NCI-H82 (cell line): ENCODE data around the gene ASH1L.
A peak's percentile ranks its signal among the peaks of the same experiment; 100 is the strongest.
"Not testable (repeated sequence)": the region's sequence is repeated elsewhere in the genome, so short reads cannot be mapped to it uniquely, and the experiment has no call there.

Source experiments
- DNase-seq: peaks from one replicate; lab custom pipeline; 2025; lab: John Stamatoyannopoulos, UW

Gene ASH1L

GRCh38 chr1:155493595-155493994 lies 69.0 kb downstream of the ASH1L start:
- not testable (repeated sequence) for DNase-seq

GRCh38 chr1:155488419-155488818 lies 74.2 kb downstream of the ASH1L start:
- not testable (repeated sequence) for DNase-seq

GRCh38 chr1:155487541-155487940 lies 75.1 kb downstream of the ASH1L start:
- no peak for DNase-seq

GRCh38 chr1:155486952-155487351 lies 75.7 kb downstream of the ASH1L start:
- not testable (repeated sequence) for DNase-seq

- no peak for DNase-seq
Measured at GRCh38 chr1:155485945-155486344, 76.7 kb downstream of the ASH1L start.

- peak; percentile 24 for DNase-seq
Measured at GRCh38 chr1:155485222-155485621, 77.4 kb downstream of the ASH1L start.

- DNase-seq, result no peak
Measured at GRCh38 chr1:155481741-155482241, 80.8 kb downstream of the ASH1L start.

- no peak for DNase-seq
Measured at GRCh38 chr1:155479205-155479604, 83.4 kb downstream of the ASH1L start.

GRCh38 chr1:155478270-155478852 lies 84.2 kb downstream of the ASH1L start:
- DNase-seq, result no peak

GRCh38 chr1:155474146-155474545 lies 88.5 kb downstream of the ASH1L start:
- DNase-seq, result peak; percentile 60

- no peak for DNase-seq
Measured at GRCh38 chr1:155473151-155473821, 89.3 kb downstream of the ASH1L start.

GRCh38 chr1:155472491-155473083 lies 90.0 kb downstream of the ASH1L start:
- DNase-seq, result no peak

- no peak for DNase-seq
Measured at GRCh38 chr1:155471891-155472290, 90.7 kb downstream of the ASH1L start.

GRCh38 chr1:155471026-155471425 lies 91.6 kb downstream of the ASH1L start:
- no peak for DNase-seq

- no peak for DNase-seq
Measured at GRCh38 chr1:155466996-155467395, 95.6 kb downstream of the ASH1L start.

GRCh38 chr1:155466617-155466972 lies 96.0 kb downstream of the ASH1L start:
- no peak for DNase-seq

- DNase-seq, result no peak
Measured at GRCh38 chr1:155463865-155464650, 98.5 kb downstream of the ASH1L start.

GRCh38 chr1:155458111-155458510 lies 104.5 kb downstream of the ASH1L start:
- no peak for DNase-seq

- DNase-seq, result no peak
Measured at GRCh38 chr1:155457266-155457665, 105.3 kb downstream of the ASH1L start.

- peak; percentile 52 for DNase-seq
Measured at GRCh38 chr1:155455588-155456195, 106.9 kb downstream of the ASH1L start.

- DNase-seq, result no peak
Measured at GRCh38 chr1:155454096-155454495, 108.5 kb downstream of the ASH1L start.

GRCh38 chr1:155453141-155453540 lies 109.5 kb downstream of the ASH1L start:
- DNase-seq, result no peak
